Measurements from ENCODE around the gene CLEC4C.
"Not testable (repeated sequence)": the region's sequence is repeated elsewhere in the genome, so short reads cannot be mapped to it uniquely, and the experiment has no call there.

The CLEC4C gene, protein sequence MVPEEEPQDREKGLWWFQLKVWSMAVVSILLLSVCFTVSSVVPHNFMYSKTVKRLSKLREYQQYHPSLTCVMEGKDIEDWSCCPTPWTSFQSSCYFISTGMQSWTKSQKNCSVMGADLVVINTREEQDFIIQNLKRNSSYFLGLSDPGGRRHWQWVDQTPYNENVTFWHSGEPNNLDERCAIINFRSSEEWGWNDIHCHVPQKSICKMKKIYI

DNA sequence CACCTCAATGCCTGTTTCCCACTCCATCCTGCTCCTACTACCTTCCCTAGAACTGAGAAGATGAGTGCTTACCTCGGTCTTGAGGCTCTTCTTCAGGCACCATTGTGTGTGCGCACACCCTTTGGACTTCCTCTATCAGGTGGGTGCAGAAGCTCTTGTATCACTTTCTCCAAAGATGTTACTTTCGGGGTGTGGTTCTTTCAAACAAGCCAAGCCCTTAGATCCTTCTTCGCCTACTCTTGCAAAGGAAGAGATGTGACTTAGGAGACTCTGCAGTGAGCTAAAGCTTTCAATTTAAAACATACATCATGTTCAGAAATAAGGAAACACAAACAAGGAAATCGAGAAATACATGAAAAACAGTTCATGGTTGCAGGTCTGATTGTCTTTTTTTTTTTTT, at the start of gene CLEC4C:
CLEC4C (minus strand) TSS at position 130 of the 400 bp plus-strand sequence; CDS start at position 103, 27 bp downstream.
- no peak for DNase-seq (ENCODE audit: low read depth, low spot score)

DNA sequence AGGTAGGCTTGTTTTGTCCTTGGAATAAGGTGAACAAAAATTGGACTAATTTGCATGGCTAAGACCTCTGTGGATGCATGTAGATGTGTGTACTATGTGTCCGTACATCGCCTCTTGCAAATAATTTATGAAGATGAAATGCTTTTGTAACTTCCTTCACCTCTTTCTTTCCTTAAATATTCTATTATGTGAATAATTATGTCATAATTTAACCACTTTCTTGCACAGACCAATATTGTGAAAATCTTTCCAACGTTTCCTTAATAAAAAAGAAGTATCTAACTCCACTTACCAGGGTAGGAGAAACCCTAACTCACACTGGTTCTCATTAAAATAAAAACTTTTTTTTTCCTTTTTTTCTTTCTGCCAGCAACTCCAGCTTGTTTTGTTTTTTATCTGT, 46.0 kb upstream of the CLEC4C start:
- no peak for DNase-seq (ENCODE audit: low read depth, low spot score)

DNA sequence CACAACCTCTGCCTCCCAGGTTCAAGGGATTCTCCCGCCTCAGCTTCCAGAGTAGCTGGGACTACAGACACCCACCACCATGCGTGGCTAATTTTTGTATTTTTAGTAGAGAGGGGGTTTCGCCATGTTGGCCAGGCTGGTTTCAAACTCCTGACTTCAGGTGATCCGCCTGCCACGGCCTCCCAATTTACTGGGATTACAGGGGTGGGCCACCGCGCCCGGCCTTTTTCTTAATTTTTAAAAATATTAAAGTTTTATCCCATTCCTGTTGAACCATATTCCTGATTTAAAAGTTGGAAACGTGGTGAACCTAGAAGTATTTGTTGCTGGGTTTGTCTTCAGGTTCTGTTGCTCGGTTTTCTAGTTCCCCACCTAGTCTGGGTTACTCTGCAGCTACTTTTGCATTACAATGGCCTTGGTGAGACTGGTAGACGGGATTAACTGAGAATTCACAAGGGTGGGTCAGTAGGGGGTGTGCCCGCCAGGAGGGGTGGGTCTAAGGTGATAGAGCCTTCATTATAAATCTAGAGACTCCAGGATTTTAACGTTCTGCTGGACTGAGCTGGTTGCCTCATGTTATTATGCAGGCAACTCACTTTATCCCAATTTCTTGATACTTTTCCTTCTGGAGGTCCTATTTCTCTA, 41.8 kb upstream of the CLEC4C start, which contains the start of gene NANOG:
NANOG (plus strand) TSS at position 519 of the 645 bp plus-strand sequence. CDS start 213 bp downstream, outside the sequence.
- not testable (repeated sequence) for DNase-seq (ENCODE audit: low read depth, low spot score)

DNA sequence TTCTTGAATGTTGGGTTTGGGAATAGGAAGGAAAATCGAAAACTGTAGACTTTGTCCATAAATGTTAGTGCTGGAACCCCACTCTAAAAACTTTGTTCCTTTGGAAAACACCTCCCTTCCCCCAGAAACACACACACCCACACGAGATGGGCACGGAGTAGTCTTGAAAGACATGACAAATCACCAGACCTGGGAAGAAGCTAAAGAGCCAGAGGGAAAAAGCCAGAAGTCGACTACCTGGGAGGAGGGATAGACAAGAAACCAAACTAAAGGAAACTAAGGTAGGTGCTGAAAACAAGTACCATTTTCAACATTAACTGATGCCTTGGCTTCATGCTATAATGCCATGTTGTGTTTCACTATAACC, 41.1 kb upstream of the CLEC4C start:
- DNase-seq (ENCODE audit: low read depth, low spot score), result no peak

DNA sequence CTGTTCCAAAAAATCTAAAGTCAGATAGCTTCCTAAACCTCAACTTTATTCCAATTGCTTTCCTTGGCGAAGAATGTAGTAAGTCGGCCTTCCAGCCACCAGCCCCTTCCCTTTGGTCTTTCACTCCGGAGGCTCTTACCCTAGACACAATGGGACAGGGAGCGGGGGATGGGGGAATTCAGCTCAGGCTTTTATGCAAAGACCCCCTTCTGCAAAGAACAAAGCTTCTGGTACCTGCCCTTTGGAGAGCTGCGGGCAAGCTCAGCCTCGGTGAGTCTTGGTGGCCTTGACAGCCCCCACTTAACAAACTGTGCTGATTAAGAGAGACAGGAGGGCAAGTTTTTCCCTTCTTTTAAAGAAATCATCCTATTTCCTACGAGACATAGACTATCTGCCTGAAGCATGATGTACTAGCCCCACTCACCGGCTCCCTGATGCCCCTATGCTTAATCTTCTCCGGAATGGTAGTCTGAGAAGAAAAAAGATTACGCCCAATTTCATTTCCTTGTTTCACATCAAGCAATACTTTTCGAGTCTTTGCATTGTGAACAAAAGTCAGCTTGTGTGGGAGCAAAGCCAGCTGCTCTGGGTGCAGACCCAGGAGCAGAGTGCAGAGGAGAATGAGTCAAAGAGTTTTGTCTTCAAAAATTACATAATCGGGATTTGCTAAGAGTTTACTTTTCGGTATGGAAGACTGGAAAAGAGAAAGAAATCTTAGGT, 40.6 kb upstream of the CLEC4C start:
- no peak for DNase-seq (ENCODE audit: low read depth, low spot score)

DNA sequence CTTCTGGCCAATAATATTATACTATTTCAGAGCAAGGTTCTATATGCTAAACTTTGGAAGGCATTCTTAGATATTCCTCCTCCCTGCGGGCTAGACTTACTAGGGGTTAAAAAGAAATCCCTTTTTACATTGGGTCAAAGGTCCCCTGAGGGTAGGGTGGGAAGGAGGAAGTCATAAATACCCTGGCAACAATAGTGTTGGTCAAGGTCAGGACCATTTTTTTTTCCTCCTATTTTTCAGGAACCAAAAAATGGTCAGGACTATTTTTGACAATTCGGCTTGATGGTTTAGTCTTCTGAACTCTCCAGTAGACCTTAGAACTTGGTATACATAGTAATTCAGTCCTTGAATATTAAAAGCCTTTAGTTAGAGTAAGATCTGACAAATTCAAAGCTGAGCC, 37.5 kb upstream of the CLEC4C start:
- DNase-seq (ENCODE audit: low read depth, low spot score), result no peak

DNA sequence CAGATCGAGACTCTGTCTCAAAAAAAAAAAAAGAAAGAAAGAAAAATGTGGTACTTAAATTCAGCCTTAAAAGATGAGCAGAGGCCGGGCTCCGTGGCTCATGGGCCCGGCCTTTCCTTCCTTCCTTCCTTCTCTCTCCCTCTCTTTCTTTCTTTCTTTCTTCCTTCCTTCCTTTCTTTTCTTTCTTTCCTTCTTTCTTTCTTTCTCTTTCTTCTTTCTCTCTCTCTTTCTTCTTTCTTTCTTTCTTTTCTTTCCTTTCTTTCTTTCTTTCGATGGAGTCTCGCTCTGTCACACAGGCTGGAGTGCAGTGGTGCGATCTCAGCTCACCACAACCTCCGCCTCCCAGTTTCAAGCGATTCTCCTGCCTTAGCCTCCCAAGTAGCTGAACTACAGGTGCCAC, 36.3 kb upstream of the CLEC4C start:
- not testable (repeated sequence) for DNase-seq (ENCODE audit: low read depth, low spot score)

DNA sequence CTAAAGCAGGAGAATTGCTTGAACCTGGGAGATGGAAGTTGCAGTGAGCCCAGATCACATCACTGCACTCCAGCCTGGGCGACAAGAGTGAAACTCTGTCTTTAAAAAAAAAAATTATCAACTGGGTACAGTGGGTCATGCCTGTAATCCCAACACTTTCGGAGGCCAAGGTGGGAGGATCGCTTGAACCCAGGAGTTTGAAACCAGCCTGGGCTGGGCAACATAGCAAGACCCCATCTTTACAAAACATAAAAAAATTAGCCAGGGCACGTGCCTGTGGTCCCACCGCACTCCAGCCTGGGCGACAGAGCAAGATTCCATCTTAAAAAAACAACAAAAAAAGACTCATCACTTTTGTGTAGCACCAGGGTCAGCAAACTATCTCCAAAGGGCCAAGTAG, 34.9 kb upstream of the CLEC4C start:
- no peak for DNase-seq (ENCODE audit: low read depth, low spot score)

DNA sequence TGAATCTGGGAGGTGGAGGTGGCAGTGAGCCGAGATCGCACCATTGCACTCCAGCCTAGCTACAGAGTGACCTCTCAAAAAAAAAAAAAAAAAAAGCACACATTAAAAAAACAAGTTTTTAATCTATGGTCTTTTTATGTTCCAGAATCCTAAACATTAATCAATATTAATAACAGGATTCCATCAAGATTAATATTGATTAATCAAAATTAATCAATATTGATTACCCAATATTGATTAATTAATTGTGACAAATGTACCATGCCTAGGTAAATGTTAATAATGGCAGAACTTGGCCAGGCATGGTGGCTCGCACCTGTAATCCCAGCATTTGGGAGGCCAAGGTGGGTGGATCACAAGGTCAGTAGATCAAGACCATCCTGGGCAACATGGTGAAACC, 34.1 kb upstream of the CLEC4C start:
- no peak for DNase-seq (ENCODE audit: low read depth, low spot score)

DNA sequence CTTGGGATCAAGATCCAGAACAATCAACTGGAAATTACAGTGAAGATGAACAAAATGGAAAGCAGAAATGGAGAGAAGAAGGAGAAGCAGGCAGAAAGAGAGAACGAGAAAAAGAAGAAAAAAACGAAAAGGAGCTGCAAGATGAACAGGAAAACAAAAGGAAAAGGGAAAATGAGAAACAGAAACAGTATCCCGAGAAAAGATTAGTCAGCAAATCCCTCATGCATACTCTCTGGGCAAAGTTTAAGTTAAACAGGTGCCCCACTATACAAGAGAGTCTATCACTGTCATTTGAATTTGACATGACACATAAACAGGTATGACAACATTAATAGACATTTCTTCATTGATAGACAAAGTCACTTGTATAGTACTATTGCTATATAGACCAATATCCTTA, 22.8 kb upstream of the CLEC4C start:
- DNase-seq (ENCODE audit: low read depth, low spot score), result no peak

DNA sequence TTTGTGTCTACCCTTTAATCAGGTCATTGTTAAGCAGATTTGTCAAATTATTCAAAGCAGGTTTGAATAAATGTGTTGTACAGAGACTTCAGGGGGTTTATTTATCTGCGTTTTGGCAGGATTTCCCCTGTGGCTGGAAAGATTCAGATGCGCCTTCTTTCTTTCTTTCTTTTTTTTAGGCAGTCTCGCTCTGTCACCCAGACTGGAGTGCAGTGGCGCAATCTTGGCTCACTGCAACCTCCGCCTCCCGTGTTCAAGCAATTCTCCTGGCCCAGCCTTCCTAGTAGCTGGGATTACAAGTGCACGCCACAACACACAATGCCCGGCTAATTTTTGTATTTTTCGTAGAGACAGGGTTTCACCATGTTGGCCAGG, 11.6 kb upstream of the CLEC4C start:
- no peak for DNase-seq (ENCODE audit: low read depth, low spot score)

DNA sequence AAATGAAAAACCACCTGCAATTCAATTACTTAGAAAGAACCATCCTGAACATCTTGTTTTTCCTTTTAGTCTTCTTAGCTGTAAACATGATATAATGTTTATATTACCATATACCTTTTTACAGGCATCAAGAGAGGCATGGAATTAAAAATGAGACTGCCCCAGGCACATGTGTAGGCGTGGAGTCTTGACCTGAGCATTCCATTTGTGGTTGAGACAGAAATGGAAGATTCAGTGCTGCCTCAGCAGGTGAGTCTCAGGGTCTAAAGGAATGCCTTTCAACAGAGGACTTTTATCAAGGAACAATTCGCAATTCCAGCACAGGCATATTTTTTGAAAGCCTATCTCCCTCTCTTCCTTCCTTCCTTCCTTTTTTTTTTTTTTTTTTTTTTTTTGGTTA, 9.8 kb upstream of the CLEC4C start:
- no peak for DNase-seq (ENCODE audit: low read depth, low spot score)

DNA sequence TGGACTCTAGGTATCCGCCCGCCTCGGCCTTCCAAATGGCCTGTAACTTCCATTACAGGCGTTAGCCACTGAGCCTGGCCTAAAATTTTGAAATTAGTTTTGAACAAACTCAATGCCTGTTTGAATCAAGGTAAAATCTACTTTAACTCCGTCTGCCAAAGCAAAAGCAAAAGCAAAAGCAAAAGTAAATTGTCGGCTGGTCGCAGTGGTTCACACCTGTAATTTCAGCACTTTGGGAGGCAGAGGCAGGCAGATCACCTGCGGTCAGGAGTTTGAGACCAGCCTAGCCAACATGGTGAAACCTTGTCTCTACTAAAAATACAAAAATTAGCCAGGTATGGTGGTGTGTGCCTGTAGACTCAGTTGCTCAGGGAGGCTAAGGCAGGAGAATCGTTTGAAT, 8.5 kb upstream of the CLEC4C start:
- DNase-seq (ENCODE audit: low read depth, low spot score), result not testable (repeated sequence)

DNA sequence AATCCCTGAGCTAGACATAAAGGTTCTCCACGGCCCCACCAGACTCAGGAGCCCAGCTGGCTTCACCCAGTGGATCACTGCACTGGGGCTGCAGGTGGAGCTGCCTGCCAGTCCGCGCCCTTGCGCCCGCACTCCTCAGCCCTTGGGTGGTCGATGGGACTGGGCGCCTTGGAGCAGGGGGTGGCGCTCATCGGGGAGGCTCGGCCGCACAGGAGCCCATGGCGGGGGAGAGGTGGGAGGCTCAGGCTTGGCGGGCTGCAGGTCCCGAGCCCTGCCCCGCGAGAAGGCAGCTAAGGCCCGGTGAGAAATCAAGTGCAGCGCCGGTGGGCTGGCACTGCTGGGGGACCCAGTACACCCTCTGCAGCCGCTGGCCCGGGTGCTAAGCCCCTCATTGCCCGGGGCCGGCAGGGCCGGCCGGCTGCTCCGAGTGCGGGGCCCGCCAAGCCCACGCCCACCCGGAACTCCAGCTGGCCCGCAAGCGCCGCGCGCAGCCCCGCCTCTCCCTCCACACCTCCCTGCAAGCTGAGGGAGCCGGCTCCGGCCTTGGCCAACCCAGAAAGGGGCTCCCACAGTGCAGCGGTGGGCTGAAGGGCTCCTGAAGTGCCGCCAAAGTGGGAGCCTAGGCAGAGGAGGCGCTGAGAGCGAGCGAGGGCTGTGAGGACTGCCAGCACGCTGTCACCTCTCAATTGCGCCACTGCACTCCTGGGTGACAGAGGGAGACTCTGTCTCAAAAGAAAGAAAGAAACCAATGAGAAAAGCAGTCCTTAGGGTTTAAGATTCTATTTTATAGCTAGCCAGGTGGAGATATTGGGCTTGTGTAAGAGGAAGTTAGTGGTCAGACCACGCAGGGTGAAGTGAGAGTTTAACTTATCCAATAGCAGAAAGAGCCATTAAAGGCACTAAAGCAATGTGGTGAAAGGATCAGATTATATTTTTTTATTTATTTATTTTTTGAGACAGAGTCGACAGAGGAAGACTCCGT, 5.1 kb upstream of the CLEC4C start:
- DNase-seq (ENCODE audit: low read depth, low spot score), result not testable (repeated sequence)

DNA sequence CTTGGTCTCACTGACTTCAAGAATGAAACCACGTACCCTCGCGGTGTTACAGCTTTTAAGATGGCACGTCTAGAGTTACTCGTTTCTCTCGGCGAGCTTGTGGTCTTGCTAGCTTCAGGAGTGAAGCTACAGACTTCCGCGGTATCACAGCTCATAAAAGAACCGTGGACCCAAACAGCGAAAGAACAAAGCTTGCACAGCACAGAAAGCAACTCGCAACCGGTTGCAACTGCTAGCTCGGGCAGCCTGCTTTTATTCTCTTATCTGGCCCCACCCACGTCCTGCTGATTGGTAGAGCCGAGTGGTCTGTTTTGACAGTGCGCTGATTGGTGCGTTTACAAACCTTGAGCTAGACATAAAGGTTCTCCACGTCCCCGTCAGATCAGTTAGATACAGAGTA, 4.2 kb upstream of the CLEC4C start:
- DNase-seq (ENCODE audit: low read depth, low spot score), result no peak

DNA sequence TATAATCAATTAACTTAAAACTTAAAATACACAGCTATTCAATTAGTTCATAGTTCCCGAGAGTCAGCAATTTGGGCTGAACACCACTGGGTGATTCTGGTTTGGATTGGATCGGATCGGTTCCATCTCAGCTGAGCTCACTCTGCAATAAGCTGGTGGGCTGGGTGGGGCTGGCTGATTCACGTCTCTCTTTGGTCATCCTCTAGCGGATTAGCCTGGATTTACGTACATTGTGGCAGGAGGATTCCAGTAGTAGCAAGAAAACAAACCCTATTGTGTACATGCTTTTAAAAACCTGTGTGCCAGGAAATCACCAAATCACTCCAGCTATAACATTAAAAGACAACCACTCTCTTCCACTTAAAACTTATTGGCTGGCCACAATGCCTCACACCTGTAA, 3.2 kb upstream of the CLEC4C start:
- DNase-seq (ENCODE audit: low read depth, low spot score), result no peak

DNA sequence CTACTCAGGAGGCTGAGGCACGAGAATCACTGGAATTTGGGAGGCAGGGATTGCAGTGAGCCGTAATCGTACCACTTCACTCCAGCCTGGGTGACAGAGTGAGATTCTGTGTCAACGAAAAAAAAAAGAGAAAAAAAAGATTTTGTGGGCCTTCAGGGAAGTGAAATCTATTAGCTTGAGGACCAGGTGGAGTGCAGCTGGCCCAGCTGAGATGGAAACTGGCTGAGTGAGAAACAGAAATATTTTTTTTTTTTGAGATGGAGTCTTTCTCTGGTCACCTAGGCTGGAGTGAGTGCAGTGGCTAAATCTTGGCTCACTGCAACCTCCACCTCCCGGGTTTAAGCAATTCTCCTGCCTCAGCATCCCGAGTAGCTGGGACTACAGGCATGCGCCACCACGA, 2.3 kb upstream of the CLEC4C start:
- DNase-seq (ENCODE audit: low read depth, low spot score), result no peak

DNA sequence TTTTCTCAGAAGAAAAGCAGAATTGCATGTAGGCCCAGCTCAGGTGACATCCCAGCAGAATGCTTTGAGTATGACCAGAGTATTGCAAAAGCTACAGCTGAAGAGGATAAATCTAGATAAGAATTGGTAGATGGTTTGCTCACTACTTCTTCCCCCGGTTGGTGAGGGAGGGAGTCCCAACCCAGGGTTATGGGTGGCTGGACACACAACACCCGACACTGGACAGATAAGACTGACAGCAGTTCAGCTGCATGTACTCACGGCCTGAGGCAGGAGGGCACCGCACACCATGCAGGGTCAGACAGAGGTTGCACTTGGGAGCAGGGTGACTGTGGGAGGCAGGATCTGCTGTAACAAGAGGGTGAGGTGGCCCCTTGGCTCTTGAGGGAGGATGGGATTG, 1.7 kb upstream of the CLEC4C start:
- DNase-seq (ENCODE audit: low read depth, low spot score), result no peak

DNA sequence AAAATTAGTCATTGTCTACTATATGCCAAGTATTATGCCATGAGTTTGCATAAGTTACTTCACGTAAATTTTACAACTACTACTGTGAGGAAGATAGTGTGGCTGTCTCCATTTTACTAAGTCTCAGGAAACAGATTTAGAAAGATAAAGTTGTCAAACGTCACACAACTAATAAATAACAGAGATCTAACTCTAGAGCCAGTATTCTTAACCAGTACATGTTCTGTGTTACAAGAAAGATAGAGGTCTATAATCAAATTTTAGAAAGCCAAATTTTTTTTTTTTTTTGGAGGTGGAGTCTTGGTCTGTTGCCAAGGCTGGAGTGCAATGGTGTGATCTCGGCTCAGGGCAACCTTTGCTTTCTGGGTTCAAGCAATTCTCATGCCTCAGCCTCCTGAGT, 14.2 kb downstream of the CLEC4C start:
- no peak for DNase-seq (ENCODE audit: low read depth, low spot score)

DNA sequence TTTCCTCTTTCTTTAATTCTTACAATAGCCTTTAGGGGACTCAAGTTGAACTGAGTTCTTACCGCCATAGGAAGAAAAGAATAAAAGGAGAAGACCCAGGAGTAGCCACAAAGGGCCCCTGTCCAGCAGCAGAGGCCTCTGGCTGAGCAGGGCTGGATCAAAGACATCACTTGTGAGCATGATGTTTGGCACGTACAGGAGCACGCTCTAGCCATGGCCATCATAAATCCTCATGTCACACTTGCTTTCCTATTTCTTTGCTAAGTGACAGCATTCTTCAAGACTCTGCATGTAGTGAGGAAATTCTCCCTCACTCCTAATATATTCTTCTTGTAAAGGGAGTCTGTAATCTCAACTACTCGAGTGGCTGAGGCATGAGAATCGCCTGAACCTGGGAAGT, 15.7 kb downstream of the CLEC4C start:
- no peak for DNase-seq (ENCODE audit: low read depth, low spot score)

DNA sequence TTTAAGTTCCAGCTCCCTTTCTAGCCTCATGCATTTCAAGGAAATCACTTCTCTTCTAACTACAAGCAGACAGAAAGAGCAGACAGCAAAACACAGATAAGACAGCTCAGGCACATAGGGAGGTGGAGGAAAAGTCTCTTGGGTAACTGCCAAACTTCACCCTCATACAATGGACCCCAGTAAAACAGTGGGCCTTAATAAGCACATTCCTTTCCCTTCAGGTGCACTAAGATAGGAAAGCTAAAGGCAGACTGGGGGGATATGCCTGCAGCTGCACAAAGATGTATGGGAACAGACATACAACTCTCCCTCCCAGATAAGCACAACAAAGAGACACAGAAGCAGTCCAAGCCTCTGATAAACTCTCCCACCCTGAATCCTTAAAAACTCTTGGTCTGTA, 16.2 kb downstream of the CLEC4C start:
- DNase-seq (ENCODE audit: low read depth, low spot score), result not testable (repeated sequence)

DNA sequence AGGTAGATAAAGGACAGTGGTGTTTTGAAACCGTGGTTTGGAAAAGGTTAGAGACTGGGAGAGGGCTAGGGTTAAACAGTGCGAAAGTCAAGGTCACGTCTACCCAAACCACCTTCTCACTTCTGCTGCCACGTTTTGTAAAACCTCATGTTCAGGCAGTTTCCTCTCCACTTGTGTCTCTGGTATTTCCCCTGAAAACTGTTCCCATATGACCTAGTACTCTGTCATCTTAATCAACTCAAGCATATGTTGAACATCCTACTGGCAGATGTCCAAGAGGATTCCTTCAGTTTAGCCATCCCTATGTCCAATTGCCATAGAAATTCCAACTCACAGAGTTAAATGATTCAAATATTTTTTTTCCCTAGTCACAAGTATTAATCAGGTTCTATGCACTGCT, 17.4 kb downstream of the CLEC4C start:
- DNase-seq (ENCODE audit: low read depth, low spot score), result no peak

Data from astrocyte of the hippocampus (primary cell).